GM12801 (cell line): ENCODE measurements around the gene SAE1.

Source experiments
- TF ChIP-seq, protein P1 (sequence below): IDR thresholded peaks from one replicate; pipeline ENCODE4 v1.5.1; 2011; ENCODE audit warnings: control low read depth; ENCODE audit not compliant: insufficient read length; ENCODE audit errors: extremely low read depth

The SAE1 gene

DNA sequence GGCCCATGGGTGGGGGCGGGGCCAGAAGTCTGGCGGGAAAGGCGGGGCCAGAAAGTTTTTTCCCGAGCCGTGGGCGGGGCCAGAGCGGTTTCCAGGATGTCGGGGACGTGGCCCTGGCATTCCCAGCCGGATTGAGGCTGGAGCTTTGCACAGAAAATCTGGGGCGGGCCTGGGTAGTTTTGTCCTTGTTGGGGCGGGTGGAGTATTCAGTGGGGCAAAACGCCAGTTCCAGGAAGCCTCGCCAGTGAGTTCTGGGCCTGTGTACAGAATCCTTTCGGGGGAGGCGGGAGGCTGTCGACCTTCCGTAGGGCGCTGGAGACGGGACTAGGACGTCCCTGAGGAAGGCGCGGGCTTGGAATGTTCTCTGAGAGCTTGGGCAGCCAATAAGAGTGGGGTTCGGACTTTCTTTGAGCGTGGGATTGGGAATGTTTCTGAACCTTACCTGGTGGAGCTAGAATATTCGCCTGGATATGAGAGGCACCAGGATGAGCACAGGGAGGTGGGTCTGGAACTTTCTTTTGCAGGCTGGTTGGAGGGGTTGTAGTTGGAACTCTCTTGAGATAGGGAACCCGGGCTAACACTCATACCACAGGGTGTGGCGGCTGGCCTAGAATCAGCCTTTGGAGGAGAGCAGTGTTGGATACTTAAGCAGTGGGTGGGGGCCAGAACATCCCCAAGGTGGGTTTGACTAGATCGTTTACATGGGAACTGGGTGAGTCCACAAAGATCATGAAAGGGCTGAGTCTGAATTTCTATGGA, 127.0 kb downstream of the SAE1 start:
- TF ChIP-seq, protein P1, sequence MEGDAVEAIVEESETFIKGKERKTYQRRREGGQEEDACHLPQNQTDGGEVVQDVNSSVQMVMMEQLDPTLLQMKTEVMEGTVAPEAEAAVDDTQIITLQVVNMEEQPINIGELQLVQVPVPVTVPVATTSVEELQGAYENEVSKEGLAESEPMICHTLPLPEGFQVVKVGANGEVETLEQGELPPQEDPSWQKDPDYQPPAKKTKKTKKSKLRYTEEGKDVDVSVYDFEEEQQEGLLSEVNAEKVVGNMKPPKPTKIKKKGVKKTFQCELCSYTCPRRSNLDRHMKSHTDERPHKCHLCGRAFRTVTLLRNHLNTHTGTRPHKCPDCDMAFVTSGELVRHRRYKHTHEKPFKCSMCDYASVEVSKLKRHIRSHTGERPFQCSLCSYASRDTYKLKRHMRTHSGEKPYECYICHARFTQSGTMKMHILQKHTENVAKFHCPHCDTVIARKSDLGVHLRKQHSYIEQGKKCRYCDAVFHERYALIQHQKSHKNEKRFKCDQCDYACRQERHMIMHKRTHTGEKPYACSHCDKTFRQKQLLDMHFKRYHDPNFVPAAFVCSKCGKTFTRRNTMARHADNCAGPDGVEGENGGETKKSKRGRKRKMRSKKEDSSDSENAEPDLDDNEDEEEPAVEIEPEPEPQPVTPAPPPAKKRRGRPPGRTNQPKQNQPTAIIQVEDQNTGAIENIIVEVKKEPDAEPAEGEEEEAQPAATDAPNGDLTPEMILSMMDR = no peak

DNA sequence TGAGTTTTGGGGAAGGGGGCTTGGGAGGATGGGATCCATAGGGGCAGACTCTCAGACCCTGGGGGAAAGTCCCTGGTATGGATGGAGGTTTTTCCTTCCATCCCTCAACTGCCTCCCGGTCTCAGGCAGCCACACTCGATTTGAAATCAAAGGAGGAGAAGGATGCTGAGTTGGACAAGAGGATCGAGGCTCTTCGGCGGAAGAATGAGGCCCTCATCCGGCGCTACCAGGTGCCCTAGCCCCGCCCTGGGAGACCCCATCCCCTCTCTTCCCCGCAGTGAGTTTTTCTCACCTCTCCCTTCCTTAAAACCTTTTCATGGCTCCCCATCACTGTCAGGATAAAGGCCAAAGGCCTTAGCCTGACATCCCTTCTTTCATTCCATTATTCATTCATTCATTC, 127.8 kb downstream of the SAE1 start:
- TF ChIP-seq, protein P1 = no peak

DNA sequence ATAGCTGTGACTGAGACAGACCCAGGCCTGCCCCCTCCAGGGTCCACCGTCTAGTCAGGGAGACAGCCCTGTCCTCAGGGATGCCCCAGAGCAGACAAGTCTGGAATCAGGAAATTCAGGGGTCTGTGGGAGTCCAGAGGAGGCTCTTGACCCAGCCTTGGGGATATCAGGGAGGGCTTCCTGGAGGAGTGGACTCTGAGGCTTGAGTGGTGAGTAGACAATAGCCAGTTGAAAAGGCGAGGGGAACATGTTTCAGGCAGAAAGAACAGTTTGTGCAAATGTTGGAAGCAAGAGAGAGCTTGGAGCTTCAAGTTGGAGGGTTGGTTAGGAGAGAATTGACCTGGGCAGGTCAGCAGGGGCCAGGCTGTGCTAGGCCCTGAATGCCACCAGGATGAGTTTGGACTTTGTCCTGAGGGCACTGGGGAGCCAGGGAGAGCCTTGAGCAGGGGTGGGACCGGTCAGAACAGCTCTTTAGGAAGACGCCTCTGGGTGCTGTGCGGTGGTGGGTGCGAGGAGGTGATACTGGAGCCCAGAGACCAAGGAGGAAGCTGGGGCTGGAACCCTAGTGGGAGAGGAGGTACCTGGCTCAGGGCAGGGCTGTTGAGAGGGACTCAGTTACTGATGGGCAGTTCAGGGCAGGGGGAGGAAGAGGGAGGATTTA, 128.4 kb downstream of the SAE1 start:
- TF ChIP-seq, protein P1 = no peak
